ENCODE measurements around the gene MYBPC1.

The MYBPC1 gene

GRCh38 chr12:101563212-101563611, 31.6 kb upstream of the MYBPC1 start:
- Histone ChIP-seq H3K79me2 (ENCODE audit: insufficient read depth, low read depth) (no peaks in the 10 kb centered on the region), H3K4me2 (no peak overlapping the region), H3K36me3 (ENCODE audit: insufficient read depth) (no peaks in the 10 kb centered on the region), H2AFZ (ENCODE audit: low read depth) (no peak overlapping the region), H3K27me3 (ENCODE audit: insufficient read depth, low read depth) (no peaks in the 10 kb centered on the region), H3K4me1 (ENCODE audit: low read depth, poor library complexity, severe bottlenecking) (no peaks in the 10 kb centered on the region), H3K27ac (no peak overlapping the region), H4K20me1 (ENCODE audit: insufficient read depth) (no peaks in the 10 kb centered on the region), H3K4me3 (IDR thresholded peaks at IDR 0.05; ENCODE audit: insufficient read depth, low read depth, low read length) (no peak overlapping the region), H3K9ac (no peak overlapping the region)
- no peak for TF ChIP-seq CTCF (conservative IDR thresholded peaks at IDR 0.05; ENCODE audit: low read depth, low read length)

GRCh38 chr12:101564912-101565311, 29.9 kb upstream of the MYBPC1 start:
- Histone ChIP-seq H3K79me2 (ENCODE audit: insufficient read depth, low read depth) (no peaks in the 10 kb centered on the region), H3K27me3 (ENCODE audit: insufficient read depth, low read depth) (no peaks in the 10 kb centered on the region), H3K4me3 (IDR thresholded peaks at IDR 0.05; ENCODE audit: insufficient read depth, low read depth, low read length) (no peak overlapping the region), H2AFZ (ENCODE audit: low read depth) (no peak overlapping the region), H3K27ac (no peak overlapping the region), H4K20me1 (ENCODE audit: insufficient read depth) (no peaks in the 10 kb centered on the region), H3K9ac (no peak overlapping the region), H3K4me2 (no peak overlapping the region), H3K36me3 (ENCODE audit: insufficient read depth) (no peaks in the 10 kb centered on the region), H3K4me1 (ENCODE audit: low read depth, poor library complexity, severe bottlenecking) (peaks cover 2% of the 10 kb centered on the region)
- no peak for TF ChIP-seq CTCF (conservative IDR thresholded peaks at IDR 0.05; ENCODE audit: low read depth, low read length)

GRCh38 chr12:101566318-101566717, 28.5 kb upstream of the MYBPC1 start:
- no peak overlapping the region for H2AFZ ChIP-seq (ENCODE audit: low read depth)

GRCh38 chr12:101567918-101568317, 26.9 kb upstream of the MYBPC1 start:
- Histone ChIP-seq H3K4me2 (no peak overlapping the region), H3K27me3 (ENCODE audit: insufficient read depth, low read depth) (no peaks in the 10 kb centered on the region), H3K36me3 (ENCODE audit: insufficient read depth) (no peaks in the 10 kb centered on the region), H3K79me2 (ENCODE audit: insufficient read depth, low read depth) (no peaks in the 10 kb centered on the region), H3K4me3 (IDR thresholded peaks at IDR 0.05; ENCODE audit: insufficient read depth, low read depth, low read length) (no peak overlapping the region), H3K4me1 (ENCODE audit: low read depth, poor library complexity, severe bottlenecking) (peaks cover 9% of the 10 kb centered on the region), H3K27ac (no peak overlapping the region), H4K20me1 (ENCODE audit: insufficient read depth) (no peaks in the 10 kb centered on the region), H2AFZ (ENCODE audit: low read depth) (no peak overlapping the region), H3K9ac (no peak overlapping the region)
- TF ChIP-seq CTCF (conservative IDR thresholded peaks at IDR 0.05; ENCODE audit: low read depth, low read length) = no peak

More at GRCh38 chr12:101566318-101566717, 28.5 kb upstream of the MYBPC1 start:
- no peaks in the 10 kb centered on the region for H3K79me2 ChIP-seq (ENCODE audit: insufficient read depth, low read depth)
- no peaks in the 10 kb centered on the region for H4K20me1 ChIP-seq (ENCODE audit: insufficient read depth)
- H3K36me3 ChIP-seq (ENCODE audit: insufficient read depth) = no peaks in the 10 kb centered on the region
- TF ChIP-seq CTCF (conservative IDR thresholded peaks at IDR 0.05; ENCODE audit: low read depth, low read length) = no peak
- H3K27ac ChIP-seq = no peak overlapping the region
- no peak overlapping the region for H3K4me3 ChIP-seq (IDR thresholded peaks at IDR 0.05; ENCODE audit: insufficient read depth, low read depth, low read length)
- no peak overlapping the region for H3K4me2 ChIP-seq
- H3K27me3 ChIP-seq (ENCODE audit: insufficient read depth, low read depth) = no peaks in the 10 kb centered on the region
- peaks cover 9% of the 10 kb centered on the region for H3K4me1 ChIP-seq (ENCODE audit: low read depth, poor library complexity, severe bottlenecking)
- H3K9ac ChIP-seq = no peak overlapping the region
